Sciatic nerve (tissue), 2 donors: Measurements from ENCODE around the gene DBNL. TPM values are rescaled to one million over a fixed set of nuclear protein-coding genes. Genes with fewer than 3 reads are reported as not detected.
A peak's percentile ranks its signal among the peaks of the same experiment; 100 is the strongest.

Source experiments
- ATAC-seq: fragments of 200-7000 bp; cut with Tn5 transposase; one replicate; pipeline ENCODE4 v1.9.1; 2020; ENCODE audit warnings: mild to moderate bottlenecking, moderate library complexity
- DNase-seq: peaks from one replicate; pipeline ENCODE4 v3.0.0-alpha.2; 2020; ENCODE audit warnings: low spot score
- intact Hi-C: fragments of 100-400 bp; cut with DNase I; formaldehyde crosslinking; loops from one replicate; pipeline ENCODE4 v1.14.2; 2022
- total RNA-seq: library from RNA; stranded (reverse); fragmentation: NEBNext Ultra II Directional; extraction: Animal tissue kit (Norgen Biotek cat#: 25700); gene quantifications from one replicate; pipeline ENCODE4 v1.2.1, GENCODE V29; 2021
- donor health status: DM: no; HTN: no; CAD: no.
- donor health status: DM: no; HTN: no; CAD: no.

Gene DBNL
- total RNA-seq, 1 donor from 2014 or later: 85.1 TPM

- DNase-seq: peak; percentile 86
- ATAC-seq: peak; percentile 87
- intact Hi-C loops: no loop called here
These were observed 43.7 kb downstream of the DBNL start for GRCh38 chr7:44087911-44088838.

DNA sequence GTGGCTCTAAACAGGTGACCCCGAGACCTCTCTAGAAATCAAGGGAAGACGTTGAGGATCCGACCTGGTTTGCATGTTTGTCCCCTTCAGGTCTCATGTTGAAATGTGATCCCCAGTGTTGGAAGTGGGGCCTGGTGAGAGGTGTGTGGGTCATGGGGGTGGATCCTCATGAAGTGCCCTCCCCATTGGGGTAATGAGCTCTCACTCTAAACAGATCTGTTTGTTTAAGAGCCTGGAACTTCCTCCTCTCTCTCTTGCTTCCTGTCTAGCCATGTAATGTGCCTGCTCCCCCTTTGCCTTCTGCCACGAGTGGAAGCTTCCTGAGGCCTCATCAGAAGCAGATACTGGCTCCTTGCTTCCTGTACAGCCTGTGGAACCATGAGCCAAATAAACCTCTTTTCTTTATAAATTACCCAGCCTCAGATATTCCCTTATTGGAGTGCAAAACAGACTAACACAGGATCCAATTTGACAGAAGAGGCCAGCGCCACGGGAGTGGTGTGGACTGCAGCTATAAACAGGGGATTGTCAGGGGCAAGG lies 48.7 kb downstream of the DBNL start:
- ATAC-seq (no peak), DNase-seq (no peak)
- intact Hi-C loops: no loop called here

DNA sequence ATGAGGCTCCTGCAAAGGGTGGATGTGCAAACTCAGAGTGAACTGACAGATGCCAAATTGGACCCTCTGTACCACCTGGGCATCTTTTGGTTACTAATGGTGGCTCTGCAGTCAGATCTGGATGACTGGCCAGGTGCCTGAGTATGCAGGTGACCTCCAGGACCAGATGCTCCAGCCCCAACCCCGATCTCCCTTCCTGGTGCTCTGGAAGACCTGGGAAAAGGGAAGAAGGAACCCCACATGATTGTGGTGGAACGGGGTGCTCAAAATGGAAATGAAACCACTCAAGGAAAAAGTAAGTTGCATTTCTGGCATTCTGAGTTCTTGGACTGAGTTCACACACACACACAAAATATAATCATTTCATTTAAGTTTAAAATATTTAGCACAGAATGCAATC lies 49.9 kb downstream of the DBNL start:
- intact Hi-C loops: no loop called here
- ATAC-seq: no peak
- no peak for DNase-seq

- DNase-seq (no peak), ATAC-seq (peak; percentile 62)
These were observed 50.5 kb downstream of the DBNL start for GRCh38 chr7:44094883-44095592.

GRCh38 chr7:44095781-44096180 lies 51.3 kb downstream of the DBNL start:
- DNase-seq (no peak), ATAC-seq (no peak)
- intact Hi-C loops: no loop called here

More at GRCh38 chr7:44094883-44095592, 50.5 kb downstream of the DBNL start:
- intact Hi-C loops: no loop called here

DNA sequence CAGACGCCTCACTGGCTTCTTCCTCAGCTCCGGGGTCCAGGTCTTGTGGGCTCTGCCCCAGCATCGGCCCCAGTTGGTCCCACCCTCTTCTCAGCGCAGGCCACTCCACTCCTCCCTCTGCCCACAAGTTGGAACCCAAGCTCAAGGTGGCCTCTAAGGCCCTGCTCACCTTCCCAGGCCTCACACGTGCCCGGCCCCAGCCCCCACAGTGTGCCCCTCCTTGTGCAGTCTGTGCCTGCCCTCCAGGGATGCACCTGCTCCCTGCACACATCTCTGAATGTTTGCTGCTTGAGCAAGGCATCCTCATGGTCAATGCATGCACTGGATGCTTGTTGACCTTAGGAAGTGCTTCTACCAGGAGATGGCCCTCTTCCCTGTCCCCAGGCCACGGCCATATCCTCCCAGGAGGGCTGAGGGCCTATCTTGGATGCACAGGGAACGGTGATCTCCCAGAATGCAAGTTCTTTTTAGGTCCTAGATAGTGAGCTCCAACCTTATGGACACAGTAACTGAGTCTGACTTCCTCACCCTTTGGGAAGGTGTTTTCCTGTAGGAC lies 51.9 kb downstream of the DBNL start:
- ATAC-seq (no peak), DNase-seq (no peak)
- intact Hi-C loops: no loop called here

GRCh38 chr7:44097064-44097932 lies 52.8 kb downstream of the DBNL start:
- intact Hi-C loops: no loop called here
- ATAC-seq (no peak), DNase-seq (no peak)

DNA sequence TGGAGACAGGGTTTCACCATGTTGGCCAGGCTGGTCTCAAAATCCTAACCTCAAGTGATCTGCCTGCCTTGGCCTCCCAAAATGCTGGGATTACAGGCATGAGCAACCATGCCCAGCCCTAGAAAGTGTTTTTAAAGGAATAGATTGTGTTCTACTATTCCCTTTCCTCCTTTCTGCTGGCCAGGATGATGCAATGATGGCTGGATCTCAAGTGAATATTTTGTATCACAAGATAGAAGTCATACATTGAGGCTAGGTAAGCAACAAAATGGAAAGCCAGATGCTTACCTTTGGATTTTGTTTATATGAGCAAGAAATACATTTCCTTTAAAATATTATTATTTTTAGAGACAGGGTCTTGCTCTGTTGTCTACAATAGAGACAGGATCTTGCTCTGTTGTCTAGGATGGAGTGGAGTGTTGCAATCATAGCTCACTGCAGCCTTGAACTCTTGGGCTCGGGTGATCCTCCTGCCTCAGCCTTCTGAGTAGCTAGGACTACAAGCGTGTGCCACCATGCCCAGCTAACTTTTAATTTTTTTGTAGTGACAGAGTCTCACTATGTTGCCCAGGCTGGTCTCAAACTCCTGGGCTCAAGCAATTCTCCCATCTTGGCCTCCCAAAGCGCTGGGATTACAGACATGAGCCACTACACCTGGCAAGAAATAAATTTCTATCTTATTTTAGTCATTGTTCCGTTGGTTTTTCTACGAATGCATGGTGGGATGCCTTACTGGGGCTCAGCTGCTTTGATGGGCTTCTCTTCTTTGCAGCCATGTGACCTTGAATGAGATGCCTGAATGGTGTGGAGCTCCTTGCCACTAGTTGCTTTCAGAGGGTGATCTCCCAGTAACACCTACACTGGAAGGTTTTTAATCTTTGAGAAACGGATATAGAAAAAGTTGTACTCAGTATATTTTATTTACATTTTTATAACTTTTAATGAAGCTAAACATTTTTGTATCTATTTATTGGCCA lies 53.9 kb downstream of the DBNL start:
- intact Hi-C loops: no loop called here
- ATAC-seq (no peak), DNase-seq (no peak)

DNA sequence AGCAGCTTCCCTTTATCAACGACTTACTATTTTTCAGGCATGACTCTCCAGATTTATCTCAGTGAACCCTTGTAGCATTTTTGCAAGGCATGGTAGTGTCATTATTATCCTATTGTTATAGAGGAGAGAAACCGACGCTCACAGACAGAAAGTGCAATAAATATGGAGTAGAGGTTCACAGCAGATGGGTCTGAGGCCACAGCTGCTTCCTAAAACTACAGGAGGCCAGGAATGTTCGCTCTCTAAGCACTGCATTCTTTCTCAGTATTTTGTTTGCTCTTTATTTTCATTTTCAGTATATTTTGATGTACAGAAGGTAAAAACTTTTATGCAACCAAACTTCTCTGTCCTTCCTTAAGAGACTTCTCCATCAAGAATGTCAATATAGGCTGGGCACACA lies 55.2 kb downstream of the DBNL start:
- intact Hi-C loops: no loop called here
- no peak for ATAC-seq
- DNase-seq: no peak

DNA sequence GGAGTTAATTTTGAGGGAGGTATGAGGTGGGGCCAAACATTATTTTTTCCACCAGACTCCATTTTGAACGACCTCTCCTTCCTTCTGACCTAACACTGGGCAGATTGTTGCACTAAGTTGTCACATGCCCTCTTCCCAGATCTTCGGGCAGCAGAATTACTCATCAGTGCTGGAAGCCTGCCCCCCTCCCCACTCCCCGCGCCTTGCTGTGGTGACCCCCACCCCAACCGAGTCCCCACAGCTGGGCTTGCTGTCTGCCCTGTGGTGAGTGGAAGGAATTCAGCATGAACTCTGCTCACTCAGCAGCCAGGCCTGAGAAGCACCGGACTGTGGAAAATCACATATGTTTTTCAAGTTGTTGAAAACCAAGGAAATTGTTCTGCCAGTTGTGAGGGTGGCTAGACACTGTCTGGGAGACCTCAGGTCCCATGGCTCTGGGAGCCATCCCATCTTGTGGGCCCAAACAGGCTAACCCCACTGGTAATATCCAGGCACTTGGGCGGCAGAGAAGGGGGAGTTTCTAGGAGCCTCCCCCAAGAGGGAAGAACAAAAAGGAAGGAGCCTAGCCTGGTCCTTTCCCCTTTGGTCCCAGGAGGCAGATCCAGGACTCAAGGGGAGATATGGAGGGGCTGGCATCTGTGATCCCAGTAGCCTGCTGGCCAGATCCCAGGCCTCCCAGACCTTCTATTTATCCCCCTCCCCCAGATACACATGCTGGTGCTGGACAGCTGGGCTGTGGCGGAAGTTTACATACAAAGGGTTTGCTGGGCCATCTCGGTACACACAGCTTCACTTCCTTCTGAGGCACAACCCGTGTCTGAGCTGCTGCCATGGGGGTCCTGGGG lies 56.2 kb downstream of the DBNL start:
- no peak for DNase-seq
- no peak for ATAC-seq
- intact Hi-C loops: no loop called here

- DNase-seq (no peak), ATAC-seq (no peak)
- intact Hi-C loops: no loop called here
These were observed 56.9 kb downstream of the DBNL start for GRCh38 chr7:44101303-44101965.

DNA sequence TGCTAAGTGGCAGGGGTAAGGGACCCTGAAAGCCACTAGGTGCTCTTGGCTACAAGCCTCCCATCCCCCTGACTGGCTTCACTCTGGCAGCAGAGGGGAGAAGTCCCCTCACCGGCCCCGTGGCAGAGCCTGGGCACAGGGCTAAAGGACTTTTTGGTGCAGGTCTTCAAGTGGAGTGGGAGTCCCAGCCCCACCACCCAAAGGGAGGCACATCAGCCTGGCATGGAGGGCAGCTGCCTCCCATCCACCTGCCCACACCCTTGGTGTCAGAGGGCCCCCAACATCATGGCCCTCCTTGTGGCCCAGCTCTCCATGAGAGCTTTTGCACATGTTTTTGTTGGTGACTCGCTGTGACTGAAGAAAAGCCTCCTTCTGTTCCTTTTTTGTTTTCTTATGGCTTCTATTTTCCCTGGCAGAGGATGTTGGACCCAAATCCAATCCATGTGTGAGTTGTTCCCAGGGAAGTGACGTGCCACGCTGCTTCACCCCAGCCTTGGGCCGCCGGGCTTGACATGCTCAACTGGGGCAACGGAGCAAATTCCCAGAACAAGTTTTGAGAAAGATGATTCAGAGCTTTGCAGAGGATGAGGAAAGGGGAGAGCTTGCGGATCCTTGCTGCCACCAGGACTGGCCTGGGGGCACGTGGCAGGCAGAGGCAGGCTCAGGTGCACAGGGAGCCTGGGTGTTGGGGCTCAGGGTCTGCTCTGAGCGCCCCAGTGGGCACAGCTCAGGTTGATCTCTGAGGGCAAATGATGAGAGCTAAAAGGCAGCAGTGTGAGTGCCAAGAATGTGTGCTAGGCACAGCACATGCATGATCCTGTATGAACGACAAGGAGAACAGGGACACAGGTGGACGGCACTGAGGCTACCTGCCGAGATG lies 57.7 kb downstream of the DBNL start:
- DNase-seq (no peak), ATAC-seq (peak; percentile 63)
- intact Hi-C loops: no loop called here

- no peak for DNase-seq
- intact Hi-C loops: no loop called here
These were observed 58.5 kb downstream of the DBNL start for GRCh38 chr7:44102846-44103565.

DNA sequence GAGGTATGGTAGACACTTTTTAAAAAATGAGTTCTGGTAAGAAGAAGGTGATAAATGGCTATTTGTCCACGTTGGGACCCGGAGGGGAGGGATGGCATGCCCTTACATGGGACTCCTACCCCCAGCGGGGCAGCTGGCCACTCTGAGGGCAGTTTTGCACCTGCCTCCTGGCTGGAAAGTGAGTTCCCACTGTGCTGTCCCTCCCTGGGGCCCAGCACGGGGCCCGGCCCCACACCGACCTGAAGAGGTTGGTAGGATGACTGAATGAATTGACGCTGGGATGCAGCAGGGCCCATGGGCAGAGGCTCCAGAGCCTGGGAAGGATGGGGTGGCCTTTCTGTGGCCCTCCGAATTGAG lies 59.0 kb downstream of the DBNL start:
- ATAC-seq: peak; percentile 2
- intact Hi-C loops: no loop called here
- DNase-seq: no peak

More at GRCh38 chr7:44102846-44103565, 58.5 kb downstream of the DBNL start:
- no peak for ATAC-seq
